Stimulated activated CD4-positive, alpha-beta T cell treated with anti-CD3 and anti-CD28 coated beads, Interleukin-1b, Interleukin-23, amount 100 ng/mL, for 48 hours (primary cell): ENCODE measurements around the gene TUBB8.
"Not testable (repeated sequence)": the region's sequence is repeated elsewhere in the genome, so short reads cannot be mapped to it uniquely, and the experiment has no call there.

ENCODE experiments used
- DNase-seq: peaks from one replicate; pipeline ENCODE4 v3.0.0-alpha.2; 2020

Gene TUBB8

DNA sequence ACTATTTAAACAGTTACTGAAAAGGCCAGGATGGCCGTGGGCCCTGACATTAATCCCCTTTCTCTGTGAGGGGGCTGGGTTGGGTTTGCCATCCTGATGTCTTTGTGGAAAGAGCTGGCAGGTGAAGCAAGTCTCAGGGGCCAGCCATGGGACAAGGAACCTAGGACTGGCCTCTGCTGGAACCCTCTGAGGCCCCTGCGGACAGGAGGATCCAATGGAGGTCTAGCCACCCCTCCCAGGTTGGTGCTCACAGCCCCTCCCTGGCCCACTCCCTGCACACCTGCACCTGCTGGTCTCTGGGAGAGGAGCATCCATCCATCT lies 35.8 kb downstream of the TUBB8 start:
- not testable (repeated sequence) for DNase-seq

GRCh38 chr10:12444-13314 lies 36.4 kb downstream of the TUBB8 start:
- DNase-seq = not testable (repeated sequence)

- DNase-seq = not testable (repeated sequence)
Measured at GRCh38 chr10:11260-11659, 37.8 kb downstream of the TUBB8 start.

DNA sequence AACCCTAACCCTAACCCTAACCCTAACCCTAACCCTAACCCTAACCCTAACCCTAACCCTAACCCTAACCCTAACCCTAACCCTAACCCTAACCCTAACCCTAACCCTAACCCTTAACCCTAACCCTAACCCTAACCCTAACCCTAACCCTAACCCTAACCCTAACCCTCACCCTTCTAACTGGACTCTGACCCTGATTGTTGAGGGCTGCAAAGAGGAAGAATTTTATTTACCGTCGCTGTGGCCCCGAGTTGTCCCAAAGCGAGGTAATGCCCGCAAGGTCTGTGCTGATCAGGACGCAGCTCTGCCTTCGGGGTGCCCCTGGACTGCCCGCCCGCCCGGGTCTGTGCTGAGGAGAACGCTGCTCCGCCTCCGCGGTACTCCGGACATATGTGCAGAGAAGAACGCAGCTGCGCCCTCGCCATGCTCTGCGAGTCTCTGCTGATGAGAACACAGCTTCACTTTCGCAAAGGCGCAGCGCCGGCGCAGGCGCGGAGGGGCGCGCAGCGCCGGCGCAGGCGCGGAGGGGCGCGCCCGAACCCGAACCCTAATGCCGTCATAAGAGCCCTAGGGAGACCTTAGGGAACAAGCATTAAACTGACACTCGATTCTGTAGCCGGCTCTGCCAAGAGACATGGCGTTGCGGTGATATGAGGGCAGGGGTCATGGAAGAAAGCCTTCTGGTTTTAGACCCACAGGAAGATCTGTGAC lies 38.7 kb downstream of the TUBB8 start:
- DNase-seq = not testable (repeated sequence)
